ENCODE results near the gene PPM1H.

DNA sequence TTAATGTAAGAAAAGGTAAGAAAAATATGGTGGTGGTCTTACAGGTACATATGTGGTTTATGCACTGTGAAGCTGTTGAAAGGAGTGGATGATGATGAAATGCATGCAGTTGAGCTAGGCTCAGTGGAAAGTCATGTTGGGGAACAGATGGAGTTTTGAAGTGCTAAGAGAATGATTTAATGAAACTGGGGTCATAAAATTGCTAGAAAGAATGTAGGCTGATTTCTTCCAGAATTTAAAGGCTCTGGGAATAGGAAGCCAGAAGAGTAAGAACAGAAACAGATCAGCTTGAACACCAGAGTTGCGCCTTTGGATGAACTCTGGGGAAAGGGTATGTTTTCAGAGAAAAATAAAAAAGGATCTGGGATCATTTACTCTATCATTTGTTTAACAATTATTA lies 321.9 kb downstream of the PPM1H start:
- TF ChIP-seq, protein P1, sequence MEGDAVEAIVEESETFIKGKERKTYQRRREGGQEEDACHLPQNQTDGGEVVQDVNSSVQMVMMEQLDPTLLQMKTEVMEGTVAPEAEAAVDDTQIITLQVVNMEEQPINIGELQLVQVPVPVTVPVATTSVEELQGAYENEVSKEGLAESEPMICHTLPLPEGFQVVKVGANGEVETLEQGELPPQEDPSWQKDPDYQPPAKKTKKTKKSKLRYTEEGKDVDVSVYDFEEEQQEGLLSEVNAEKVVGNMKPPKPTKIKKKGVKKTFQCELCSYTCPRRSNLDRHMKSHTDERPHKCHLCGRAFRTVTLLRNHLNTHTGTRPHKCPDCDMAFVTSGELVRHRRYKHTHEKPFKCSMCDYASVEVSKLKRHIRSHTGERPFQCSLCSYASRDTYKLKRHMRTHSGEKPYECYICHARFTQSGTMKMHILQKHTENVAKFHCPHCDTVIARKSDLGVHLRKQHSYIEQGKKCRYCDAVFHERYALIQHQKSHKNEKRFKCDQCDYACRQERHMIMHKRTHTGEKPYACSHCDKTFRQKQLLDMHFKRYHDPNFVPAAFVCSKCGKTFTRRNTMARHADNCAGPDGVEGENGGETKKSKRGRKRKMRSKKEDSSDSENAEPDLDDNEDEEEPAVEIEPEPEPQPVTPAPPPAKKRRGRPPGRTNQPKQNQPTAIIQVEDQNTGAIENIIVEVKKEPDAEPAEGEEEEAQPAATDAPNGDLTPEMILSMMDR (IDR thresholded peaks at IDR 0.05) = no peak
- no peak for TF ChIP-seq POLR2AphosphoS5 (IDR thresholded peaks at IDR 0.05; ENCODE audit: insufficient read depth in 1 of 2, low read depth in 1 of 2)

Data from vagina (tissue), 2 donors.